Measurements from ENCODE around the gene ADAMTS2.

GRCh38 chr5:179346401-179346800 lies 1.1 kb upstream of the ADAMTS2 start:
- no peak for TF ChIP-seq EZH2 (IDR thresholded peaks at IDR 0.05)
- TF ChIP-seq POLR2AphosphoS5 (IDR thresholded peaks at IDR 0.05; ENCODE audit: borderline replicate concordance, low read depth, low read length): no peak
- no peak for TF ChIP-seq FOXP2 (optimal IDR thresholded peaks at IDR 0.05; ENCODE audit: control extremely low read depth, extremely low read length, insufficient read depth)
